ENCODE measurements around the gene KCNIP4.

DNA sequence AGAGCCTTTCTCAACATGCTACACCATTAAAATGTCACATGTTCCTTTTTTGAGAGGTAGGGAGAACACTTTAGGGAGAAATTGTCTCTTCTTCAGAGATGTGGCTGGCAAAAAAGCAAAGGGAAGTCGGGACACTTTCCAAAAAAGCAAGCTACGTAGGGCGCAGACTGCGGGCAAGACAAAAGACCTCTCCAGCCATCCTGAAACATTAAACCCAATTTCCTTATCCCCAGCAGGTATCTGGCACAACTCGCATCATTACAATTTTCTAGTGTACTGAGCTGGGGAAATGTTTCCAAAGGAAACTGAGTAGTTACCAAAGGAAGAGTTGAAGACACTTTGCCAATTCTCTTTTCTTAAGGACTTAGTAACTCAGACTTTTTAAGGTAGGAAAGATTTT lies 1132.3 kb downstream of the KCNIP4 start:
- TF ChIP-seq POLR2AphosphoS5 (IDR thresholded peaks at IDR 0.05) (no peak), POLR2A (IDR thresholded peaks at IDR 0.05) (no peak)
- TF ChIP-seq, protein P1, sequence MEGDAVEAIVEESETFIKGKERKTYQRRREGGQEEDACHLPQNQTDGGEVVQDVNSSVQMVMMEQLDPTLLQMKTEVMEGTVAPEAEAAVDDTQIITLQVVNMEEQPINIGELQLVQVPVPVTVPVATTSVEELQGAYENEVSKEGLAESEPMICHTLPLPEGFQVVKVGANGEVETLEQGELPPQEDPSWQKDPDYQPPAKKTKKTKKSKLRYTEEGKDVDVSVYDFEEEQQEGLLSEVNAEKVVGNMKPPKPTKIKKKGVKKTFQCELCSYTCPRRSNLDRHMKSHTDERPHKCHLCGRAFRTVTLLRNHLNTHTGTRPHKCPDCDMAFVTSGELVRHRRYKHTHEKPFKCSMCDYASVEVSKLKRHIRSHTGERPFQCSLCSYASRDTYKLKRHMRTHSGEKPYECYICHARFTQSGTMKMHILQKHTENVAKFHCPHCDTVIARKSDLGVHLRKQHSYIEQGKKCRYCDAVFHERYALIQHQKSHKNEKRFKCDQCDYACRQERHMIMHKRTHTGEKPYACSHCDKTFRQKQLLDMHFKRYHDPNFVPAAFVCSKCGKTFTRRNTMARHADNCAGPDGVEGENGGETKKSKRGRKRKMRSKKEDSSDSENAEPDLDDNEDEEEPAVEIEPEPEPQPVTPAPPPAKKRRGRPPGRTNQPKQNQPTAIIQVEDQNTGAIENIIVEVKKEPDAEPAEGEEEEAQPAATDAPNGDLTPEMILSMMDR (IDR thresholded peaks at IDR 0.05): no peak
